Measurements from ENCODE around the gene SPSB4. TPM values are rescaled to one million over a fixed set of nuclear protein-coding genes. Genes with fewer than 3 reads are reported as not detected.

Gene SPSB4
- total and polyA plus RNA-seq, 9 of the 15 experiments (the other 6 are each of a cell fraction or from before 2014, with no cell fraction given), result not detected

GRCh38 chr3:141105828-141106628 lies 54.9 kb downstream of the SPSB4 start (continued):
- TF ChIP-seq TEAD4 (IDR thresholded peaks at IDR 0.05; ENCODE audit: low read length) (0 out of 2 replicates have a peak, but pooled peaks have one; percentile 8), TEAD4 (CRISPR knock-in tag; IDR thresholded peaks at IDR 0.05; ENCODE audit: borderline replicate concordance) (no peak), CTCF (IDR thresholded peaks at IDR 0.05 in 2 of 3, conservative IDR thresholded peaks at IDR 0.05 in 1 of 3; ENCODE audit: insufficient read depth in 2 of 3, low read depth in 1 of 3, low read length in 3 of 3) (peak; percentile 75 to 82 (median 75)), HLTF (IDR thresholded peaks at IDR 0.05) (no peak), SP1 (CRISPR knock-in tag; IDR thresholded peaks at IDR 0.05) (no peak), PBX2 (CRISPR knock-in tag; IDR thresholded peaks at IDR 0.05; ENCODE audit: low read depth) (no peak), PBX2 (tag; conservative IDR thresholded peaks at IDR 0.05; ENCODE audit: low read depth) (peak; percentile 73)
